ENCODE results near the gene DOHH. TPM values are rescaled to one million over a fixed set of nuclear protein-coding genes. Genes with fewer than 3 reads are reported as not detected.

DOHH gene, protein sequence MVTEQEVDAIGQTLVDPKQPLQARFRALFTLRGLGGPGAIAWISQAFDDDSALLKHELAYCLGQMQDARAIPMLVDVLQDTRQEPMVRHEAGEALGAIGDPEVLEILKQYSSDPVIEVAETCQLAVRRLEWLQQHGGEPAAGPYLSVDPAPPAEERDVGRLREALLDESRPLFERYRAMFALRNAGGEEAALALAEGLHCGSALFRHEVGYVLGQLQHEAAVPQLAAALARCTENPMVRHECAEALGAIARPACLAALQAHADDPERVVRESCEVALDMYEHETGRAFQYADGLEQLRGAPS
- polyA plus RNA-seq (2012; ENCODE audit: insufficient read depth, insufficient read length) = 21.1 TPM

DNA sequence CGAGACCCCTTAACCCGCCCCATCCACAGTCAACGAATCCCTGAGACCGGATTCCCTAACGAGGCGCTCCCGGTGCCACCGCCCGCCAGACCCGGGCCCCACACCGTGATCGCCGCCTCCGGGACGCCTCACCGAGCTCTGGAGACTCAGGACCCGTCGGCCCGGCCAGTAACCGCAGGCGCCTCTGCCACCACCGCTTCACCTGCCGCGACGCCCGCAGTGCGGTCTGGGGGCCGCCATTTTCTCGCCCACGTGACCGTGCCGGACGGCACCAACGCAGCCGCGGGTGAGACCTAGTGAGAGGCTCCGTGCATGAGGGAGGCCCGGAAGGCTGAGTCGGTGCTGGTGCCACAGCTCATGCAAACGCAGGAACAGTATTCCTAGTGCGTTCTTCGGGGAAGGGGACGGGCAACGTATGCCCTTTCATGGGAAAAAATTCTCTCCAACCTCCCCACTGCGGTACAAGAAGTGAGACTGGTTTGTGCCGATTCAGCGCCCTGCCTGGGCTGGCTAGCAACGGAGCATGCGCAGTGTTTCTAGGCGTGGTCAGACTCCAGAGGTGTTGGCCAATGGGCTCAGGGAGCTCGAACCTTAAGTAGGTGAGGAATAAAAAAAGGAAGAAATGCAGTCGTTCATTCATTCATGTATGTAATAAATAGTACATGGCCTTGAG lies at the start of gene DOHH:
DOHH (minus strand) TSS at position 246 of the 673 bp plus-strand sequence. CDS start 3,860 bp downstream, outside the sequence.
- peak within 1 kb of the TSS; percentile 99 for H3K4me3 ChIP-seq (ENCODE audit: low read length)

DNA sequence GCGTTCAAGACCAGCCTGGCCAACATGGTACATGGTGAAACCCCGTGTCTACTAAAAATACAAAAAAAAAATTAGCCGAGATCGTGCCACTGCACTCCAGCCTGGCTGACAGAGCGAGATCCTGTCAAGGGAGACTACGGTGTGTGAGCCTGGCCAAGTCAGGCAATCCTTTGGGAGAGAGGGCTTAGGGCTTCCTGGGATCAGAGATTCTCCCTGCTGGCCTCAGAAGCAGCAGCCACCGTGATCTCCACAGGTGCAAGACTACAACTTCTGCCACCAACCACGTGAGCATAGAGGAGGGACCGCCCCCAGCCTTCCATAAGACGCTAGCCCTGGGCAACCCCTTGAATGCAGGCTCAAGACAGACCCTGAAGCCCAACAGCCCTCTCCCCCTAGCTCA lies 49.3 kb upstream of the DOHH start:
- H3K4me3 ChIP-seq (ENCODE audit: low read length) = no peak overlapping the region
- no peak for DNase-seq (ENCODE audit: low read depth, low spot score)

More for the DNA sequence above, at the start of gene DOHH:
- DNase-seq (ENCODE audit: low read depth, low spot score) = peak; percentile 98

DNA sequence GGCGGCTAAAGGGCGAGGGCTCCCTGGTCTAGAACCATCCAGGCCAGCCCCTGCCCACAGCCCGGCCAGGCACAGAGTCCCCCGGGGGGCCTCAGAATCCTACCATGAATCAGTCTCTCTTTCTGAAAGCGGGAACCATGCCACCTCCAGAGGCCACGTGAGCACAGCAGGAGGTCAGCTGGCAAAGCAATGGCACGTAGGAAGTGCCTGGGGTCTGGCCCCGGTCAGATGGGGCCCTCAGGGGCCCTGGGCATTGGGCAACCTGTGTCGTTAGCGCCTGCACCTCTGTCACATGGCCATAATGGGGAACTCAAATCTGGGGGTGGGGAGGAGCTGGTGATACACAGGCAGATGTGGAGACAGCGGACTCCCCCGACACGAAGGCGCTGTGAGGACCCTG lies 48.1 kb upstream of the DOHH start:
- H3K4me3 ChIP-seq (ENCODE audit: low read length) = no peak overlapping the region
- DNase-seq (ENCODE audit: low read depth, low spot score) = no peak

DNA sequence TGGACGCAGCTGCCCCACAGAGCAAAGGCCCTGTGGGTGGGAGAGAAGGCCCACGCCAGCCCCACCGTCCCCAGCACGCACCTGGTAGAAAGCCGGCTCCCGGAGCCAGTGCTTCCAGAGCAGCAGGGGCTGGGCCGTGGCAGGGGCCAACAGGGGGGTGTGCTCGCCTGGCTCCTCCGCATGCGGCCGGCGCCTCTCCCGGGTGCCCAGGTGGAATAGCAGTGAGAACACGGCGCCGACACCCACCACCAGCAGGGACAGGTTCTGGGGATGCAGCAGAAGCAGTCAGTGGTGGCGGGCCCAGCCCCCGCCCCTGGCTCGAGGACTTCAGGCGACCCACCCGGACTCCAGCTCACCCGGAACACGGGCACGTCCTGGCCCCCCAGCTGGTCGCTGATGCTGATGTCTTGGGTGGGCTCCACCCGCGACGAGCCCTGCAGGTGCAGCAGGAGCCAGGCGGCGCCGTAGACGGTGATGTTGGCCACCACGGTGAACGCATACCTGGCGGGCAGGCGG lies 47.4 kb upstream of the DOHH start:
- DNase-seq (ENCODE audit: low read depth, low spot score) = no peak
- H3K4me3 ChIP-seq (ENCODE audit: low read length) = no peak overlapping the region

DNA sequence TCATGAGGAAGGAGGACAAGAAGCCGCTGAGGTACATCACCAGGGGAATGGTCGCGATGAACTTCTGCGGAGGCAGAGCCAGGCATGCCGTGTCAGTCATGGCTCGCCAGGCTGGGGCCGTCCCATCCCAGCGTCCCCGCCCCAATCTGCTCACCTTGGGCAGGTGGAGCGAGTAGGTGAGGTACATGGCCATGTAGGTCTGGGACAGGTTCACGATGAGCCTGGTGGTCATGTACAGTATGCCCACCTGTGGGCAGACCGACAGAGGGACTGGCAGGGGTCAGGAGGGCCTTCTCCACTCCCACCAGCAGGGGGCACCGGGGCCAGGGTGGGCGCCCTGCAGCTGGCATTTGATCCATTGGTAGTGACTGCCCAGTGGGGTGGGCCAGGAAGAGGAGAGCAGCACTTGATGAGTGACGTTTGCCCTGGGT lies 46.8 kb upstream of the DOHH start:
- H3K4me3 ChIP-seq (ENCODE audit: low read length) = no peak overlapping the region
- no peak for DNase-seq (ENCODE audit: low read depth, low spot score)

DNA sequence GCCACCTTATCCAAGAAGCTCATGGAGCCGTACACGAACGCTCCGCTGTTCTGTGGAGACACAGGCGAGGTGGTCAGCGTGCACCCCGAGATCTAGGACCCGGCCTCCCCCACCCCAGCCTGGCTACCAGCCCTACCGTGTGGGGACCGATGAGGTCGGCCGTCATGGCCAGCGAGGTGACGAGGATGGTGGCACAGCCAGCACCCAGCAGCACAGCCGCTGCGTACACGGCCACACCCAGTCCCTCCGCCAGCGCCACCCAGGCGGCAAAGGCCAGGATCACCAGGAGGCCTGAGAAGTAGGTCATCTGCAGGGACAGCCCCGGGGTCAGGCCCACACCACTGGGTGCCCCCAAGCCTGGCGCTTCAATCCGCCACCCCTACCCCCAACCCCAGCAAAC lies 45.6 kb upstream of the DOHH start:
- no peak overlapping the region for H3K4me3 ChIP-seq (ENCODE audit: low read length)
- DNase-seq (ENCODE audit: low read depth, low spot score) = no peak

DNA sequence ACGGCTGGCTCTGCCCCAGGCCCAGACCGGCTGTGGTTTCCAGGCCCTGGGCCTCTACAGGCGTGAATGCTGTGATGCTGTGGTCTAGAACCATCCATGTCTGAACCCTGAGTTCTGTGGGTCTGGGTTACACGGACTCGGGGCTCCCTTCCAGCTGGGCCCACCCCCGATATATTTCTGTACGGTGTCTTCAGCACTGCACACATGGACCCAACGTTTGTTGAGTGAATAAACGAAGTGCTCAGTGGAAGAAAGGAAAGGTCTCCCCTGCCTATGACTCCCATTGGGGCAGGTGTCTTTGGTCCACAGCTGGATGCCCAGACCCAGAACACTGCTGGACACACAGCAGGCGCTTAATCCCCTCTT lies 45.2 kb upstream of the DOHH start:
- no peak for DNase-seq (ENCODE audit: low read depth, low spot score)
- no peak overlapping the region for H3K4me3 ChIP-seq (ENCODE audit: low read length)

DNA sequence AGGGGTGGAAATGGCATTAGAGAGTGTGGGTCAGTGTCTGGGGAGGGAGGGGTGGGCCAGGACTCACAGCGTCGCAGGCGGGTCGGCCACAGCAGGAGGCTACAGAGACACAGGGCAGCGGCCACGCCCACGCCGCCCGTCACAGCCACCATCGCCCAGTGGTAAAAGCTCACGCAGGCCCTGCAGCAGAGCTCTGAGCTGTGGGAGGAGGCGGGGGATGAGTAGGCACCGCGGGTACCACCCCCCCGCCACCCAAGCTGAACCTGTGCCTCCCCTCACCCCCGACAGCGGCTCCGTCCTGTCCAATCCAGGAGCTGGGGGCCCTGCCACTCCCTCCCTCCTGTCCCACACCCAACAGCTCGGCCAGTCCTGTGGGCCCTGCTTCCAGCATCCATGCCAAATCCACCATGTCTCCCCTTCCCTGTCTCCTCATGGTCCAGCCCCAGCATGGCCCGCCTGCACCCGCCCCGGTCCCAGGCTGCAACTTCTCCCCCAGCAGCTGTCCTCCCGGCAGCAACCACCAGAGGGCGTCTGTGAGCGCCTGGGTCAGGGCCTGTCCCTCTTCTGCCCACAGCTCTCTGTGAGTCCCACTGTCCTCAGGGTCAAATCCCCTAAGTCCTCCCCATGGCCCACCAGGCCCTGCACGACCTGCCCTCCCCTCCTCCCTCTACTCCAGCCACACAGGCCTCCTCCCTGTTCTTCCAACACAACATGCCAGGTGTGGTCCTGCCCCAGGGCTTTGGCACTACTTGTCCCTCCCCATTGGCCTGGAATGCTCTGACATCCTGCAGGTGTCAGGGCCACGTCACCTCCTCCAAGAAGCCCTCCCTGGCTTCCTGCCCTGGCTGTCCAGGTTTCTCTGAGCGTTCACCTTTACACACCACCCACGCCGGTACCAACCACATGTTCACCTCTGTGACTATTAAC lies 44.5 kb upstream of the DOHH start:
- DNase-seq (ENCODE audit: low read depth, low spot score) = peak; percentile 7
- H3K4me3 ChIP-seq (ENCODE audit: low read length) = no peak overlapping the region

DNA sequence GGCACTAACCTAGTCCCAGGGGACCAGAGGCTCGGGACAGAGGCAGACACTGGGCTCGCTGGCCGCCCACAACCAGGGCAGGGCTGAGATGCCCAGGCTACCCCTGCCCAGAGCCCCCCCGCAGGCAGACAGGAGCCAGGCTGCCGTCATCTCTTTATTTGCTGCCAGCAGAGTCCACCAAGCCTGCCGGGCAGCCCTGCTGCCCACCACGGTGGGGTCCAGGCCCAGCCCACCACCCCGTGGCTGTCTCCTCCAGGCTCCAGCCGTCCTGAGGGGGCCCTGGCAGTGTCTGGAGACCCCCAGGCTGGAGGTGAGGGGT lies 43.5 kb upstream of the DOHH start:
- no peak for DNase-seq (ENCODE audit: low read depth, low spot score)
- no peak overlapping the region for H3K4me3 ChIP-seq (ENCODE audit: low read length)

DNA sequence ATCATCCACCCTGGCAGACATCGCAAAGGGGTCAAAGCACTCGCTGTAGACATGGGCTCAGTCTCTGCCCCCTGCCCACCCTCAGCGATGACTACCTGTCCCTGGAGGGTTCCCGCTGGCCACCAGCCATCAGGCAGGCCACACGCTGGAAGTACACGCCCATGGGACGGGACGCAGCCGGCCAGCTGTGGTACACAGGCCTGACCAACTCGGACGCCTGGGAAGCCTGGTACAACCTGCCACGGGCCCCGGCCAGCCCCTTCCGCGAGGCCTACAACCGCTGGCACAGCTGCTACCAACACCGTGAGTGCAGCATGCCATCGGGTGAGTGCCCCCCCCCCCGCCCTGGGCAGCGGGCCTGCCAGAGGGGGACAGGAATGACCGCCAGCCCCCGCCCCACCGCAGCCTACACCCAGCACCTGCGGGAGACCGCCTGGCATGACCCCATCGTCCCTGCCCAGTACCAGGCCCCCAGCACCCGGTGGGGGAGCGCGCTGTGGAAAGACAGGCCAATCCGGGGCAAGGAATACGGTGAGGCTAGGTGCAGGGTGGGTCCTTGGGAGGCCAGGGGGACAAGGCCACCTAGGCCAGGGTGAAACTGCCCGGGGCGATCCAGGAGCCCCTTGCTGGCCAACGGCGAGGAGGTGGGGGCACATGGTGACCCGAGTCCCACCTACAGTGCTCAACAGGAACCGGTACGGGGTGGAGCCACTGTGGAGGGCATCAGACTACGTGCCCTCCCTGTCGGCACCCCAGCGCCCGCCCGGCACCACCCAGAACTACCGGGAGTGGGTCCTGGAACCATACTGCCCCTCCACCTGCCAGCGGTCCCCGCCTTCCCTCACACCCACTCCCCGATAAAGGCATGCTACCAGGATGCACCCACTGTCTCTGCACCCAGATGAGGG lies 42.9 kb upstream of the DOHH start:
- no peak overlapping the region for H3K4me3 ChIP-seq (ENCODE audit: low read length)
- no peak for DNase-seq (ENCODE audit: low read depth, low spot score)

DNA sequence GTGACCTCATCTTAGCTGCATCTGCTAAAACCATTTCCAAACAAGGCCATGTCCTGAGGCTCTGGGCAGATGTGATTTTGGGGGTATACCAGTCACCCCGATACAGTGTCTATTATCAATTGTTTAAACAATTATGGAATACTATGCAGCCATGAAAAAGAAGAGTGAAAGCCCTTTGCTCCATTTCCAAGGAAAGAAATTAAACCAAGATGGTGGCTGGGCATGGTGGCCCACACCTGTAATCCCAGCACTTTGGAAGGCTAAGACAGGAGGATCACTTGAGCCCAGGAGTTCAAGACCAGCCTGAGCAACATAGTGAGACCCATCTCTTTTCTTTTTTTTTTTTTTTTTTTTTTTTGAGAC lies 39.3 kb upstream of the DOHH start:
- DNase-seq (ENCODE audit: low read depth, low spot score) = no peak
- H3K4me3 ChIP-seq (ENCODE audit: low read length) = no peak overlapping the region

DNA sequence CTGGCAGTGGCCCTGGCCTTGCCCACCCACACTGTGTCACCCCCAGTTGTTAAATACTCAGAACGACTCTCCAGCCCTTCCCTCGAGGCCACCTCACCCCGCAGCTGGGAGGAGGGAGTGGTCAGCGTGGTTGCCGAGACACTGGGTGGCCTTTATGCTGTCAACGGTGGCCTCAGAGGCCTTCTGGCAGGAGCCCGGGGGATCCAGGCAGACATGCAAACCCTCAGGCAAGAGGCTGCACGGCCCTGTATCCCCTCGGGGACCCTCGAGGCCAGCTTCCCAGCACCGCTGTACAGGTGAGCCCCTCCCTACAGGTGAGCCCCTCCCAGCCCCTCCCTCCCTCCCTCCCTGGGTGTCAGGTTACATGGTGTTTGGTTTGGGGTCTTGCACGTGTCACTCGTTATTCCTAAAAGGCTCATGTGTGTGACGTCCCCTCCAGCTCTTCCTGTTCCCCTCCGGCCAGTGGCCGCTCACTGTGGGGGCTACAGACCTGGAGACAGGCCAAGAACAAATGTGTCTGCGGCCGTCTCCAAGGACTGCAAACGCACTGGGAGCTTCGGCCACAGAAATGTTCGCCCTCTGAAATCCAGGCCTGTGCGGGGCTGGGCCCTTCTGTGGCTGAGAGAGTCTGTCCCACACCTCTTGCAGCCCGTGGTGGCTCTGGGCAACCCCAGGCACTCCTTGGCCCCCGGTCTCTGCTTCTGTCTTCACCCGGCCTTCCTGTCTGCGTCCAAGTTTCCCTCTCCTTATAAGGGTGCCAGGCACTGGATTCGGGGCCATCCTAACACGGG lies 38.7 kb upstream of the DOHH start, which contains the start of gene TEKTIP1:
TEKTIP1 (plus strand) TSS at position 210 of the 791 bp plus-strand sequence; CDS start at position 214, 4 bp downstream.
- DNase-seq (ENCODE audit: low read depth, low spot score) = no peak
- no peak within 1 kb of the TSS for H3K4me3 ChIP-seq (ENCODE audit: low read length)

DNA sequence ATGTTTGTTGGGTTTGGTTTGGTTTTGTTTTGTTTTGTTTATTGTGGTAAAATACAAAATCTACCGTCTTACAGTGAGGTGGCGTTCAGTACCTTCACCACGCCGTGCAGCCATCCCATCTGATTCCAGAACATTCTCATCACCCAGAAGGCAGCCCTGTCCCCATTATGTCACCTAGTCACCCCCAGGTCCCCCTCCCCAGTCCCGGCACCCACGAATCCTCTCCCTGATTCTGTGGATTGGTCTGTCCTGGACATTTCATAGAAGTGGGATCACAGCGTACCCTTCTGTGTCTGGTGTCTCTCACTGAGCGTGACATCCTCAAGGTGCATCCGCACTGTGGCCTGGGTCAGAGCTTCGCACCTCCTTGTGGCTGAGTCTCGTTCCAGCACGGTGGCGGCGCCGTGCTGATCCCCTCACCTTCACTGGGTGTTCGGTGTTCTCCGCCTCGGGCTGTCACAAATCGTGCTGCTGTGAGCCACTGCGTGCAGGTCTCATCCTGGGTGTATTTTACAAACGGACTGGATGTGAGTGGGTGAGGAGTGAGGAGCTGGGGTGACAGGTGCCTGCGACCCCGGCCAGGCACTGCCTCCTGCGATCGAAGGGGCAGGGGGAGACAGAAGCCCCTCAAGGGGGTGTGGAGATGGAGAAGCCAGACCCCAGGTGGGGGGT lies 37.9 kb upstream of the DOHH start:
- no peak overlapping the region for H3K4me3 ChIP-seq (ENCODE audit: low read length)
- DNase-seq (ENCODE audit: low read depth, low spot score) = no peak

DNA sequence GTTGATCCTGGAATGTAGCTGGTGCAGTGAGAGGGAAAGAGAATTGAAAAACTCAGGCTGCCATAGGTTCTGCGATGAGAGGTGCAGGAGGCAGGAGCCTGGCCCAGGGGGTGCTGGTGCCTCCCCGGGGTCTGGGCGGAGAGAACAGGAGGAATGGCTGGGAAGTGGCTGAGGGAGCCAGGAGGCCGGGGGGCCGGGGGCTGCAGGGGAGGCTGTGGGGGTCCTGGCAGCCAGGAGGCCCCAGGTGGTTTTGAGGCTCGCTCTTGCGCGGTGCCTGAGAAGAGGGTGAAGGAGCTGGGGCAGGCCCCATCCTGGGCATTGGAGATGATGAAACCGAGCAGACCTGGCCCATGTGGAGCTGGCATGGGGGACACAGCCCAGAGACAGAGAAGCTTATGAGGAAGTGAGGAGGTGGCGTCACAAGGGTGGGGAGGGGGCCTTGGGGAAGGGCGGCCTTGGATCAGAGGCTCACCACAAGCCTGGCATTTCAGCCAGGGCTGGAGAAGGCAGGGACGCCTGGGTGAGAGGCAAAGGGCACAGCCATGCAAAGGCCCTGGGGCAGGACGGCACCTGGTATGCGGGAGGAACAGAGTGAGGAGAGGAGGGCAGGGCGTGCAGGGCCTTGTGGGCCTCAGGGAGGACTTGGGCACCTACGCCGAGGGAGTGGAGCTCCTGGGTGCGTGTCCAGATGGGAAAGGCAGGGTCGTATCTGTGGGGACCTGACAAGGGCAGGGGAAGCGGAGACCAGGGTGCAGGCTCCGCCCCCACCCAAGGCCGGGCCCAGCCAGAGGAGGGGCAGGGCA lies 37.2 kb upstream of the DOHH start:
- DNase-seq (ENCODE audit: low read depth, low spot score) = no peak
- H3K4me3 ChIP-seq (ENCODE audit: low read length) = no peak overlapping the region

DNA sequence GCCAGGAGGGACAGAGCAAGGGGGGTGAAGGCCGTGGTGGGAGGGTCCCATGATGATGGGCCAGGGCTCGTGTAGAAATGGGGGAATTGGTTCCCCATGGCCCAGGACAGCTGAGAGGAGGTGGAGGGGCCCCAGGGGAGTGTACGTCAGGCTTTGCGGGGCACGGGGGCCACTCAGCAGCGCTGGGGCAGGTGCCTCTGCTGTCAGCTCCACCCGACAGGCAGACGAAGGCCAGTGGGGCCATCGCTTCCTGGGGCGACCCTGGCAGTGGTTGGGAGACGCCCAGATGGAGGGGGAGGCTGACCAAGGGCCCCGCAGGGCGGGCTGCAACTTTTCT lies 36.6 kb upstream of the DOHH start:
- DNase-seq (ENCODE audit: low read depth, low spot score) = no peak
- no peak overlapping the region for H3K4me3 ChIP-seq (ENCODE audit: low read length)

DNA sequence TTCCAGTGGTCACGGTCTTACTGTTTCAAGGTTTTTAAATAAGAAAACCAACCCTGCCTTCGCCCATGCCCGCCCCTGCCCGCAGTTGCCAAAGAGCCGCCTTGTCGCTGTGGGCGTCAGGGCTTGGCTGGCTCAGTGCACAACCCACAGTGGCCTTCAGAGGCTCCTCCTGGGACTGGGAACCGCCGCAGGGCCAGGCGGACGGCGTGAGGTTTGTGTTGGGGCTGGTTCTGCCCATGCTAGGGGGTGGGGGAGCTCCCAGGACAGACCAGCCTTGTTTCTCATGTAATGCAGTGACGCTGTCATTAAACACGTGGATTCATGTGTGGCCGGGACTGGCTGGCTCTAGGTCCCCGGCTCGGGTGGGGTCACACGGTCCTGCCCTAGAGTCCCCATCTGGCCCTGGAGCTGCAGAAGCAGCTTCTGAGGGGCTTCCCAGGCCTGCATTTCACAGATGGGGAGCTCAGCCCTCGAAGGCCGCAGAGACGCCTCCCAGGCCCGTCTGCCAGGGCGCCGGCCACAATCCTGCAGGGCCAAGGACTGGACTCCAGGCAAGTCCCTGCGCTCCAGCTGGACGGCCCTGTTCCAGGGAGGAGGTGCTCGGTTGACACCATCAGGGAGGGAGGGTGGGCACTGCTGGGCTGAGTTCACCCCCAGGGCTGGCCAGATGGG lies 36.1 kb upstream of the DOHH start:
- no peak overlapping the region for H3K4me3 ChIP-seq (ENCODE audit: low read length)
- DNase-seq (ENCODE audit: low read depth, low spot score) = no peak
